ENCODE measurements around the gene NEDD4. TPM values are rescaled to one million over a fixed set of nuclear protein-coding genes. Genes with fewer than 3 reads are reported as not detected.
A peak's percentile ranks its signal among the peaks of the same experiment; 100 is the strongest.
"Not testable (repeated sequence)": the region's sequence is repeated elsewhere in the genome, so short reads cannot be mapped to it uniquely, and the experiment has no call there.

NEDD4 gene
- polyA plus RNA-seq, 1 of the 3 experiments (the other 2 are of a cell fraction), result 12.9 TPM

DNA sequence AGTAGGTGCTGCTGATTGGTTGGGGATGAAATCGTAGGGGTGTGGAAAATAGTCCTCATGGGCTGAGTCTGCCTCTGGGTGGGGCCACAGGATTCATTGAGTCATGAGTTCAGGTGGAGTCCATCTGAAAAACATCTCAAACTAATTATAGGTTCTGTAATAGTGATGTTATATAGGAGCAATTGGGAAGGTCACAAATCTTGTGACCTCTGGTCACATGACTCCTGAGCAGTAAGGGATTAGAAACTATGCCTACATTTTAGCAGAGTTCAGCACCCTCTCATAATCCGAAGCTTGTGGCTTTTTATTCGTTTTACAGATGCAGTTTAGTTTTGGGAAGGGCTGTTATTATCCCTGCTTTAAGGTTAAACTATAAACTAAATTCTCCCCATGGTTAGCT, 22.9 kb upstream of the NEDD4 start (continued):
- no peak for TF ChIP-seq CTCF (IDR thresholded peaks at IDR 0.05)
- no peak for TF ChIP-seq GABPA (IDR thresholded peaks at IDR 0.05; ENCODE audit: low read depth)

DNA sequence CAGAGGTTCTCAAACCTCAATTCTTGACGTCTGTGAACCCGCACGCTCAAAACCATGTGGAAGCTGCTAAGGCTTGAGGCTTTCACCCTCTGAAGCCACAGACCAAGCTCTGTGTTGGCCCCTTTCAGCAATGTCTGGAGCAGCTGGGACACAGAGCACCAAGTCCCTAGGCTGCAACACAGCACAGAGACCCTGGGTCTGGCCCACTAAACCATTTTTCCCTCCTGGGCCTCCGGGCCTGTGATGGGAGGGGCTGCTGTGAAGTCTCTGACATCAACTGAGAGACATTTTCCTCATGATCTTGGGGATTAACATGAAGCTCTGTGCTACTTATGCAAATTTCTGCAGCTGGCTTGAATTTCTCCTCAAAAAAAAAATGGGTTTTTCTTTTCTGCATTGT, 21.3 kb upstream of the NEDD4 start:
- WGBS (ENCODE audit: low lambda C conversion rate), result 94% methylated on average over 3 of the region's 4 CpGs
- H3K9me2 ChIP-seq, result no peaks in the 10 kb centered on the region
- no peaks in the 10 kb centered on the region for H4K20me1 ChIP-seq (ENCODE audit: insufficient read depth)
- CTCF ChIA-PET, result no interaction called here
- no peaks in the 10 kb centered on the region for H3K27me3 ChIP-seq (ENCODE audit: insufficient read depth)
- no peaks in the 10 kb centered on the region for H3K9me3 ChIP-seq
- no peak overlapping the region for H2AFZ ChIP-seq (ENCODE audit: low read depth)
- no peak overlapping the region for H3K9ac ChIP-seq
- no peak for DNase-seq
- H3K4me3 ChIP-seq (ENCODE audit: low read depth in 2 of 2, low read length in 1 of 2), result no peak overlapping the region
- no peaks in the 10 kb centered on the region for H3K36me3 ChIP-seq (replicated peaks in 1 of 2; ENCODE audit: control insufficient read depth in 1 of 2, insufficient read depth in 2 of 2, low read length in 1 of 2)
- no peaks in the 10 kb centered on the region; a peak in 1 of 4 replicates for H3K4me1 ChIP-seq (ENCODE audit: control insufficient read depth in 1 of 2, insufficient read depth in 2 of 2, low read depth in 1 of 2, low read length in 1 of 2)
- H3K4me2 ChIP-seq, result no peak overlapping the region
- TF ChIP-seq FOSL2 (IDR thresholded peaks at IDR 0.05; ENCODE audit: borderline replicate concordance, low read depth) (no peak), TCF12 (IDR thresholded peaks at IDR 0.05) (no peak)
- TF ChIP-seq, protein P1, sequence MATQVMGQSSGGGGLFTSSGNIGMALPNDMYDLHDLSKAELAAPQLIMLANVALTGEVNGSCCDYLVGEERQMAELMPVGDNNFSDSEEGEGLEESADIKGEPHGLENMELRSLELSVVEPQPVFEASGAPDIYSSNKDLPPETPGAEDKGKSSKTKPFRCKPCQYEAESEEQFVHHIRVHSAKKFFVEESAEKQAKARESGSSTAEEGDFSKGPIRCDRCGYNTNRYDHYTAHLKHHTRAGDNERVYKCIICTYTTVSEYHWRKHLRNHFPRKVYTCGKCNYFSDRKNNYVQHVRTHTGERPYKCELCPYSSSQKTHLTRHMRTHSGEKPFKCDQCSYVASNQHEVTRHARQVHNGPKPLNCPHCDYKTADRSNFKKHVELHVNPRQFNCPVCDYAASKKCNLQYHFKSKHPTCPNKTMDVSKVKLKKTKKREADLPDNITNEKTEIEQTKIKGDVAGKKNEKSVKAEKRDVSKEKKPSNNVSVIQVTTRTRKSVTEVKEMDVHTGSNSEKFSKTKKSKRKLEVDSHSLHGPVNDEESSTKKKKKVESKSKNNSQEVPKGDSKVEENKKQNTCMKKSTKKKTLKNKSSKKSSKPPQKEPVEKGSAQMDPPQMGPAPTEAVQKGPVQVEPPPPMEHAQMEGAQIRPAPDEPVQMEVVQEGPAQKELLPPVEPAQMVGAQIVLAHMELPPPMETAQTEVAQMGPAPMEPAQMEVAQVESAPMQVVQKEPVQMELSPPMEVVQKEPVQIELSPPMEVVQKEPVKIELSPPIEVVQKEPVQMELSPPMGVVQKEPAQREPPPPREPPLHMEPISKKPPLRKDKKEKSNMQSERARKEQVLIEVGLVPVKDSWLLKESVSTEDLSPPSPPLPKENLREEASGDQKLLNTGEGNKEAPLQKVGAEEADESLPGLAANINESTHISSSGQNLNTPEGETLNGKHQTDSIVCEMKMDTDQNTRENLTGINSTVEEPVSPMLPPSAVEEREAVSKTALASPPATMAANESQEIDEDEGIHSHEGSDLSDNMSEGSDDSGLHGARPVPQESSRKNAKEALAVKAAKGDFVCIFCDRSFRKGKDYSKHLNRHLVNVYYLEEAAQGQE (IDR thresholded peaks at IDR 0.05; ENCODE audit: low read depth, low read length), result no peak
- H3F3A ChIP-seq (replicated peaks; ENCODE audit: insufficient read depth), result no peaks in the 10 kb centered on the region
- H3K27ac ChIP-seq (ENCODE audit: low read depth in 2 of 2, low read length in 1 of 2), result no peak overlapping the region
- H3K79me2 ChIP-seq (ENCODE audit: insufficient read depth), result no peaks in the 10 kb centered on the region
- POLR2A ChIA-PET, result no interaction called here

DNA sequence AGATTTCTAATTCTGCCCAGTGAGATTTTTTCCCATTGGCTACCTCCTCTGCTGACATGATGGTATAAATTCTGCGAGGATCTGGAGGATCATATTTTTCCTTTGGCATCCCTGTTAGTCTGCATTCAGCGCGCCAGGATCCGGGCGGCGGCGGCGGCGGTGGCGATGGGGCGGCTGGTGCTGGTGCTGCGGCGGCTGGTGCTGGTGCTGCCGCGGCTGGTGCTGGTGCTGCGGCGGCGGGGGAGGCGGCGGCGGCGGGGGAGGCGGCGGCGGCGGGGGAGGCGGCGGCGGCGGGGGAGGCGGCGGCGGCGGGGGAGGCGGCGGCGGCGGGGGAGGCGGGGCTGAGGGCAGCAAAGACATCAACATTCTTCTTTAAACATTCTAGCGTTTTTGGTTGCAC, 13.6 kb upstream of the NEDD4 start:
- WGBS (ENCODE audit: low lambda C conversion rate), result 66% methylated on average over 40 of the region's 40 CpGs
- H3K27me3 ChIP-seq (ENCODE audit: insufficient read depth); H4K20me1 ChIP-seq (ENCODE audit: insufficient read depth); H3F3A ChIP-seq (replicated peaks; ENCODE audit: insufficient read depth); H3K9me2 ChIP-seq; H3K4me1 ChIP-seq (ENCODE audit: control insufficient read depth in 1 of 2, insufficient read depth in 2 of 2, low read depth in 1 of 2, low read length in 1 of 2); H3K79me2 ChIP-seq (ENCODE audit: insufficient read depth); H3K27ac ChIP-seq (ENCODE audit: low read depth in 2 of 2, low read length in 1 of 2); POLR2A ChIA-PET; H3K9me3 ChIP-seq; H3K36me3 ChIP-seq (replicated peaks in 1 of 2; ENCODE audit: control insufficient read depth in 1 of 2, insufficient read depth in 2 of 2, low read length in 1 of 2); CTCF ChIA-PET; H3K9ac ChIP-seq: not testable (repeated sequence)
- DNase-seq, result peak; percentile 53
- peak overlapping the region; percentile 29; the same call in 1 of the 2 replicates for H3K4me2 ChIP-seq
- H3K4me3 ChIP-seq (ENCODE audit: low read depth in 2 of 2, low read length in 1 of 2), result peak overlapping the region in 1 of 2 experiments; percentile 39; a peak in 3 of 4 replicates
- peak overlapping the region; percentile 81; the same call in 1 of the 2 replicates for H2AFZ ChIP-seq (ENCODE audit: low read depth)

- H3K79me2 ChIP-seq (ENCODE audit: insufficient read depth); CTCF ChIA-PET; H3K9me3 ChIP-seq; H3K9me2 ChIP-seq; H4K20me1 ChIP-seq (ENCODE audit: insufficient read depth); POLR2A ChIA-PET; H3K9ac ChIP-seq; H3F3A ChIP-seq (replicated peaks; ENCODE audit: insufficient read depth); H3K27me3 ChIP-seq (ENCODE audit: insufficient read depth); H3K4me1 ChIP-seq (ENCODE audit: control insufficient read depth in 1 of 2, insufficient read depth in 2 of 2, low read depth in 1 of 2, low read length in 1 of 2); H3K4me3 ChIP-seq (ENCODE audit: low read depth in 2 of 2, low read length in 1 of 2); H3K4me2 ChIP-seq; H3K27ac ChIP-seq (ENCODE audit: low read depth in 2 of 2, low read length in 1 of 2); DNase-seq; H3K36me3 ChIP-seq (replicated peaks in 1 of 2; ENCODE audit: control insufficient read depth in 1 of 2, insufficient read depth in 2 of 2, low read length in 1 of 2): not testable (repeated sequence)
- WGBS (ENCODE audit: low lambda C conversion rate), result 86% methylated on average over 5 of the region's 5 CpGs
- H2AFZ ChIP-seq (ENCODE audit: low read depth), result peak overlapping the region; percentile 81; the same call in 1 of the 2 replicates
Measured at GRCh38 chr15:56006371-56006770, 13.0 kb upstream of the NEDD4 start.

GRCh38 chr15:56004281-56004680, 10.9 kb upstream of the NEDD4 start:
- H3K27me3 ChIP-seq (ENCODE audit: insufficient read depth); H3K4me2 ChIP-seq; H3K27ac ChIP-seq (ENCODE audit: low read depth in 2 of 2, low read length in 1 of 2); H3F3A ChIP-seq (replicated peaks; ENCODE audit: insufficient read depth); H2AFZ ChIP-seq (ENCODE audit: low read depth); H3K4me1 ChIP-seq (ENCODE audit: control insufficient read depth in 1 of 2, insufficient read depth in 2 of 2, low read depth in 1 of 2, low read length in 1 of 2); H3K9me3 ChIP-seq; H3K9me2 ChIP-seq; H3K9ac ChIP-seq; H3K79me2 ChIP-seq (ENCODE audit: insufficient read depth); POLR2A ChIA-PET; H4K20me1 ChIP-seq (ENCODE audit: insufficient read depth); CTCF ChIA-PET; H3K4me3 ChIP-seq (ENCODE audit: low read depth in 2 of 2, low read length in 1 of 2); H3K36me3 ChIP-seq (replicated peaks in 1 of 2; ENCODE audit: control insufficient read depth in 1 of 2, insufficient read depth in 2 of 2, low read length in 1 of 2); DNase-seq: not testable (repeated sequence)
- 50% methylated on average over 1 of the region's 1 CpG for WGBS (ENCODE audit: low lambda C conversion rate)
